ENCODE results near the gene KLRK1. TPM values are rescaled to one million over a fixed set of nuclear protein-coding genes. Genes with fewer than 3 reads are reported as not detected.
"Not testable (repeated sequence)": the region's sequence is repeated elsewhere in the genome, so short reads cannot be mapped to it uniquely, and the experiment has no call there.

KLRK1 gene
- total RNA-seq, 1 donor from 2014 or later = not detected

DNA sequence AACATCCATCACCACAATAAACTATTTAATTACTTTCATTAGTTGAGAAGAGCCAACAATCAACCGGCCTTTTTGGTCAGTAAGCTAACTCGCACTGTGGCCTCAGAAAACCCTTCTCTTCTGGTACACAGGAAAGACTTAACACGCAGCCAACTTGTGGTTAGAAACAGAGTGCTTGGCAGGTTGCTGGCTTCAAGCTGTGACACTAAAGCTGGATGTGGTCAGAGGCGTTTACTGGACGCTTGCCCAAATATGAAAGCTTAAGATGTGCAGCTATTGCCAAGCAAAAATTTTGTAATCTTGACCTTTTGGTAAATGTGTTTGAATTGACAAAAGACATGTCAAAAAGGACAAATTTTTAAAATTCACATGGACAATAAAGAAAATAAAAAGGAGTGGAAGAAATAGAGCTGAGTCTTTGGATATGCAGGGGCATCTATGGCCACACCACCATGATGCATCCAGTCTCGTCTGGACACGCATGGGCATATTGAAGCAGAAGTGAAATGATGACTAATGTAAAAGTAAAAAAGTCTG lies 2.6 kb upstream of the KLRK1 start:
- Mint-ChIP-seq H3K36me3 (ENCODE audit: low read depth) (no peaks in the 10 kb centered on the region), H3K9me3 (ENCODE audit: low read depth) (no peaks in the 10 kb centered on the region), H3K27me3 (ENCODE audit: low read depth) (no peaks in the 10 kb centered on the region), H3K27ac (ENCODE audit: unreplicated experiment) (peak overlapping the region; percentile 97), H3K4me3 (ENCODE audit: unreplicated experiment) (no peak overlapping the region), H3K4me1 (ENCODE audit: low read depth) (peaks cover 58% of the 10 kb centered on the region)
- TF ChIP-seq, protein P1, sequence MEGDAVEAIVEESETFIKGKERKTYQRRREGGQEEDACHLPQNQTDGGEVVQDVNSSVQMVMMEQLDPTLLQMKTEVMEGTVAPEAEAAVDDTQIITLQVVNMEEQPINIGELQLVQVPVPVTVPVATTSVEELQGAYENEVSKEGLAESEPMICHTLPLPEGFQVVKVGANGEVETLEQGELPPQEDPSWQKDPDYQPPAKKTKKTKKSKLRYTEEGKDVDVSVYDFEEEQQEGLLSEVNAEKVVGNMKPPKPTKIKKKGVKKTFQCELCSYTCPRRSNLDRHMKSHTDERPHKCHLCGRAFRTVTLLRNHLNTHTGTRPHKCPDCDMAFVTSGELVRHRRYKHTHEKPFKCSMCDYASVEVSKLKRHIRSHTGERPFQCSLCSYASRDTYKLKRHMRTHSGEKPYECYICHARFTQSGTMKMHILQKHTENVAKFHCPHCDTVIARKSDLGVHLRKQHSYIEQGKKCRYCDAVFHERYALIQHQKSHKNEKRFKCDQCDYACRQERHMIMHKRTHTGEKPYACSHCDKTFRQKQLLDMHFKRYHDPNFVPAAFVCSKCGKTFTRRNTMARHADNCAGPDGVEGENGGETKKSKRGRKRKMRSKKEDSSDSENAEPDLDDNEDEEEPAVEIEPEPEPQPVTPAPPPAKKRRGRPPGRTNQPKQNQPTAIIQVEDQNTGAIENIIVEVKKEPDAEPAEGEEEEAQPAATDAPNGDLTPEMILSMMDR (IDR thresholded peaks at IDR 0.05) = no peak
- no peak for DNase-seq (ENCODE audit: low spot score)

DNA sequence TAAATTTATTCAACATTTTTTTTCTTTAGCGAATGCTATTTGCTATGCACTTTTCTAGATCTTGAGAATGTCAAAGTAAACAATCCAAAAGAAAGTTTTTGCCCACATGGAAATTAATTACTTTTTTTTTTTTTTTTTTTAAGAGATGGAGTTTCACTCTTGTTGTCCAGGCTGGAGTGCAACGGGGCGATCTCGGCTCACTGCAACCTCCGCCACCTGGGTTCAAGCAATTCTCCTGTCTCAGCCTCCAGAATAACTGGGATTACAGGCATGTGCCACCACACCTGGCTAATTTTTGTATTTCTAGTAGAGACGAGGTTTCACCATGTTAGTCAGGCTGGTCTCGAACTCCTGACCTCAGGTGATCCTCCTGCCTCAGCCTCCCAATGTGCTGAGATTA lies 1.1 kb upstream of the KLRK1 start:
- not testable (repeated sequence) for H3K4me3 Mint-ChIP-seq (ENCODE audit: unreplicated experiment); H3K36me3 Mint-ChIP-seq (ENCODE audit: low read depth); H3K9me3 Mint-ChIP-seq (ENCODE audit: low read depth); H3K27me3 Mint-ChIP-seq (ENCODE audit: low read depth); H3K27ac Mint-ChIP-seq (ENCODE audit: unreplicated experiment); DNase-seq (ENCODE audit: low spot score)
- H3K4me1 Mint-ChIP-seq (ENCODE audit: low read depth) = peaks cover 52% of the 10 kb centered on the region

DNA sequence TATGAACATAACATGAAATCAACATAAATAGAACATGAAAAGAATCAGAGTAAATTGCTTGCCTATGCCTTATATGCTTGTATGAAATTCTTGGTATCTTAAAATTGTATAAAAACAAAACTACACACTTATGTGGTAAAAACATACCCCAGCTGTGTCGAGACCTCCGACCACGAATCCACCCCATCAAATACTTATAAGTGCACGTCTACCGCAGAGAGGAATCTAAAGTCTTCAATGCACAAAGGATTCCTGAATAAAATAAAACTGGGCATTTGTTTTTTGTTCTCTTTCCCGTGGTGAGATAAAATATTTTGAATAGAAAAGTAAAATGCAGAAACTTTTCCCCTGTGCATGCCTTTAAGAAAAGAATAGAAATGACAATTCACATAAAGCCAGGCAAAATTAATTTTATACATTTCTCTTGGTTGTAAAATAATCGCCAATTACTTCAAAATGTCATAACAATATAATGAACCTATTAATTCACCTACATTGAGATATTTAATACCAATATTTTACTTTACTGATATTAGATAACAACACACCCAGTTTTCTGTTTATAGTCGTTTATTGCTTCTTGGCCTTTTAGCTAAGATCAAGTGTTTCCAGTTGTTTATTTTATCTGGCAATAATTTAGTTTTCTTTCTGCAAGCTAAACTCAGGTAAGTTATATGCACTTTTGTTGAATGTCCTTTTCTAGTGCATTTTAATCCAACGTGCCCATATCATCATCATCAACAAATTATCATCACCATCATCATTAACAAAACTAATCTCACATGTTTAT lies 1.0 kb downstream of the KLRK1 start:
- Mint-ChIP-seq H3K27ac (ENCODE audit: unreplicated experiment) (no peak overlapping the region), H3K36me3 (ENCODE audit: low read depth) (no peaks in the 10 kb centered on the region), H3K4me3 (ENCODE audit: unreplicated experiment) (no peak overlapping the region), H3K4me1 (ENCODE audit: low read depth) (peaks cover 48% of the 10 kb centered on the region), H3K9me3 (ENCODE audit: low read depth) (peaks cover 10% of the 10 kb centered on the region), H3K27me3 (ENCODE audit: low read depth) (no peaks in the 10 kb centered on the region)
- DNase-seq (ENCODE audit: low spot score) = no peak
- TF ChIP-seq, protein P1 (IDR thresholded peaks at IDR 0.05) = no peak

DNA sequence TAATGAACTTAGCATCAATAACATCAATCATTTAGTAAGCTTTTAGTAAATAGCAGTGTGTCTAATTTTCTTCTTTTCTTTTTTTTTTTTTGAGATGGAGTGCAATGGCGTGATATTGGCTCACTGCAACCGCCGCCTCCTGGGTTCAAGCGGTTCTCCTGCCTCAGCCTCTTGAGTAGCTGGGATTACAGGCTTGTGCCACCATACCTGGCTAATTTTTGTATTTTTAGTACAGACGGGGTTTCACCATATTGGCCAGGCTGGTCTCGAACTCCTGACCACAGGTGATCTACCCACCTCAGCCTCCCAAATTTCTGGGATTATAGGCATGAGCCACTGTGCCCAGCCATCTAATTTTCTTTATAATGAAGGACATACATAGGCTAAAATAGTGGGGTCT lies 2.3 kb downstream of the KLRK1 start:
- Mint-ChIP-seq H3K9me3 (ENCODE audit: low read depth) (peaks cover 14% of the 10 kb centered on the region), H3K4me1 (ENCODE audit: low read depth) (peaks cover 35% of the 10 kb centered on the region)
- not testable (repeated sequence) for H3K27ac Mint-ChIP-seq (ENCODE audit: unreplicated experiment); H3K4me3 Mint-ChIP-seq (ENCODE audit: unreplicated experiment); H3K36me3 Mint-ChIP-seq (ENCODE audit: low read depth); DNase-seq (ENCODE audit: low spot score); H3K27me3 Mint-ChIP-seq (ENCODE audit: low read depth)

DNA sequence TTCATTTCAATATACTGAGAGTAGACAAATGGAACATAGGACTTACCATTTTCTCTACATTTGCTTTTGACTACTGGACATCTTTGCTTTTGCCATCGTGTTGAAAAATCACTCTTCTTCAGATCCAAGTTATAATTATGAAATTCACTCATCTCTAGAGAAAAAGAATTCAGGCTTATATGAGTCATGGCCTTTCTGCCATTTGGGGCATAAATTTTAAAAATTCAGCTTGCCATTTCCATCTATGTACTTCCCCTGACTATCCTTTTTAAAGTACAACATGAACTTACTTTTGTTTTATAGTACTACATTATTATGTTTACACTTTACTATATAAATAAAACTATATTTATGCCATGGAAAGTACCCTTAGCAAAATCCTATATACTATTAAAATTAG lies 3.0 kb downstream of the KLRK1 start:
- Mint-ChIP-seq H3K9me3 (ENCODE audit: low read depth) (peaks cover 14% of the 10 kb centered on the region), H3K4me1 (ENCODE audit: low read depth) (peaks cover 29% of the 10 kb centered on the region), H3K27me3 (ENCODE audit: low read depth) (no peaks in the 10 kb centered on the region), H3K4me3 (ENCODE audit: unreplicated experiment) (no peak overlapping the region), H3K27ac (ENCODE audit: unreplicated experiment) (no peak overlapping the region), H3K36me3 (ENCODE audit: low read depth) (peaks cover 1% of the 10 kb centered on the region)
- TF ChIP-seq, protein P1 (IDR thresholded peaks at IDR 0.05) = no peak
- DNase-seq (ENCODE audit: low spot score) = no peak

DNA sequence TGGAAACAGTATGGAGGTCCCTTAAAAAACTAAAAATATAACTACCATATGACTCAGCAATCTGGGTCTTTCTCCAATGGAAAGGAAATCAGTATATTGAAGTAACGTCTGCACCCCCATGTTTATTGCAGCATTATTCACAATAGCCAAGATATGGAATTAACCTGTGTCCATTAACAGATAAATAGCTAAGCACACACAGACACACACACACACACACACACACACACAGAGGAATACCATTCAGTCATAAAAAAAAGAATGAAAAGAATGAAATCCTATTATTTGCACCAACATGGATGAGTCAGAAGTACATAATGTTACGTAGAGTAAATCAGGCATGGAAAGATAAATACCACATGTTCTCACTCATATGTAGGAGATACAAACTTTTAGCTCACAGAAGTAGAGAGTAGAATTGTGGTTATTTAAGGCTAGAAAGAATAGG lies 4.7 kb downstream of the KLRK1 start:
- no peak for DNase-seq (ENCODE audit: low spot score)
- no peaks in the 10 kb centered on the region for H3K27me3 Mint-ChIP-seq (ENCODE audit: low read depth)
- H3K27ac Mint-ChIP-seq (ENCODE audit: unreplicated experiment) = peak overlapping the region; percentile 88
- H3K9me3 Mint-ChIP-seq (ENCODE audit: low read depth) = peaks cover 14% of the 10 kb centered on the region
- peaks cover 26% of the 10 kb centered on the region for H3K4me1 Mint-ChIP-seq (ENCODE audit: low read depth)
- TF ChIP-seq, protein P1 (IDR thresholded peaks at IDR 0.05) = no peak
- H3K36me3 Mint-ChIP-seq (ENCODE audit: low read depth) = peaks cover 1% of the 10 kb centered on the region
- no peak overlapping the region for H3K4me3 Mint-ChIP-seq (ENCODE audit: unreplicated experiment)

Measured in chondrocyte (in vitro differentiated cells).